Raji (cell line): Measurements from ENCODE around the gene MUC7.

Experiments
- POLR2A ChIP-seq: IDR thresholded peaks from 2 replicates; pipeline ENCODE4 v1.6.1; 2011; ENCODE audit warnings: low read depth, low read length, control low read depth; ENCODE audit not compliant: insufficient read depth

MUC7 gene

GRCh38 chr4:70515367-70516250 is 43.6 kb downstream of the MUC7 start:
- no peak for TF ChIP-seq POLR2A

GRCh38 chr4:70518269-70518668 is 46.3 kb downstream of the MUC7 start, which contains the start of gene AMTN:
Gene AMTN (plus strand): TSS chr4:70518569. CDS start chr4:70518778, 209 bp downstream.
- no peak for TF ChIP-seq POLR2A

- TF ChIP-seq POLR2A: no peak
These were observed 46.7 kb downstream of the MUC7 start for GRCh38 chr4:70518716-70519115.

GRCh38 chr4:70522626-70523025 is 50.6 kb downstream of the MUC7 start:
- no peak for TF ChIP-seq POLR2A

GRCh38 chr4:70530997-70531396 is 59.0 kb downstream of the MUC7 start:
- no peak for TF ChIP-seq POLR2A

GRCh38 chr4:70531981-70532380 is 60.0 kb downstream of the MUC7 start:
- no peak for TF ChIP-seq POLR2A
